Breast epithelium (tissue), 4 donors: ENCODE data around the gene ZNF655. TPM values are rescaled to one million over a fixed set of nuclear protein-coding genes. Genes with fewer than 3 reads are reported as not detected.

Experiments used
- DNase-seq, 2 donors: peaks; one replicate each; pipeline ENCODE4 v3.0.0-alpha.2; 2019; ENCODE audit warnings: low spot score in 2 of 2
- H3K27ac ChIP-seq, 2 donors: fragments of 200-600 bp; sonication (generic) in 1 of 2; one replicate each; pipeline ENCODE4 v1.5.1; 2016 to 2019; ENCODE audit warnings: mild to moderate bottlenecking in 1 of 2
- H3K27me3 ChIP-seq, 2 donors: fragments of 200-600 bp; sonication (generic) in 1 of 2; one replicate each; pipeline versions ENCODE4 v1.5.1 to v1.6.0; 2017 to 2019; ENCODE audit warnings: control low read depth in 1 of 2, mild to moderate bottlenecking in 1 of 2
- H3K36me3 ChIP-seq: fragments of 200-600 bp; one replicate; pipeline ENCODE4 v1.5.1; 2019
- H3K4me1 ChIP-seq, 2 donors: fragments of 200-600 bp; sonication (generic); one replicate each; pipeline ENCODE4 v1.5.1; 2016 to 2019; ENCODE audit warnings: control low read depth in 1 of 2
- H3K4me3 ChIP-seq, 3 donors: fragments of 200-600 bp; sonication (generic); 1 replicate in 2 of 3; 2 replicates in 1 of 3; pipeline ENCODE4 v1.5.1; 2016 to 2019; ENCODE audit warnings: mild to moderate bottlenecking in 3 of 3, moderate library complexity in 2 of 3
- H3K9me3 ChIP-seq, 2 donors: fragments of 200-600 bp; sonication (generic) in 1 of 2; one replicate each; pipeline ENCODE4 v1.5.1; 2016 to 2019; ENCODE audit warnings: control low read depth in 1 of 2
- POLR2A ChIP-seq: fragments of 450-650 bp; IDR thresholded peaks from one replicate; pipeline ENCODE4 v1.6.1; 2016; ENCODE audit warnings: antibody characterized with exemption, mild to moderate bottlenecking, moderate library complexity
- POLR2AphosphoS5 ChIP-seq, 3 donors: sonication (generic); formaldehyde crosslinking; IDR thresholded peaks; one replicate each; pipeline ENCODE4 v1.6.1; 2017; ENCODE audit warnings: antibody characterized with exemption in 3 of 3
- intact Hi-C: fragments of 100-400 bp; cut with DNase I; formaldehyde crosslinking; loops from one replicate; pipeline ENCODE4 v1.15.1; 2023; ENCODE audit warnings: low total_unique reads
- total RNA-seq, 3 donors: library from RNA; depleted of rRNA; stranded (reverse); fragments of >200 nt; gene quantifications; one replicate each; pipeline ENCODE4 v1.1.0, GENCODE V29; 2016
- TF ChIP-seq, protein P1 (sequence below), 3 donors: fragments of 450-650 bp; IDR thresholded peaks; one replicate each; pipeline ENCODE4 v1.5.1; 2016 to 2017; ENCODE audit warnings: antibody characterized with exemption in 3 of 3, mild to moderate bottlenecking in 3 of 3, moderate library complexity in 3 of 3

Gene ZNF655
- total RNA-seq, 3 donors from 2014 or later = 100 to 129 (median 110) TPM

DNA sequence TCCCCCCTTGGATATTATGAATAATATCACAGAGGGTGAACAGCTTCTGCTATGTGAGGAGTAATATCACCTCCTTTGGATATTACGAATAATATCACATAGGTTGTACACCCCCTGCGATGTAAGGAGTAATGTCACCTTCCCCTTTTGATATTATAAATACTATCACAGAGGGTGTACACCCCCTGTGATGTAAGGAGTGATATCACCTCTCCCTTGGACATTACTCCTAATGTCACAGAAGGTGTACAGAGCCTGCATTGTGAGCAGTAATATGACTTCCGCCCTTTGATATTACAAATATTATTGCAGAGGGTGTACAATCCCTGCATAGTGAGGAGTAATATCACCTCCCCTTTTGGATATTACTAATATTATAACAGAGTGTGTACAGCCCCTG is 30.4 kb downstream of the ZNF655 start:
- no peaks in the 10 kb centered on the region for H3K36me3 ChIP-seq
- intact Hi-C loops = no loop called here
- H3K27ac ChIP-seq = no peak overlapping the region
- DNase-seq = no peak
- TF ChIP-seq POLR2A = no peak
- TF ChIP-seq POLR2AphosphoS5 (IDR thresholded peaks at IDR 0.05) = no peak
- TF ChIP-seq, protein P1, sequence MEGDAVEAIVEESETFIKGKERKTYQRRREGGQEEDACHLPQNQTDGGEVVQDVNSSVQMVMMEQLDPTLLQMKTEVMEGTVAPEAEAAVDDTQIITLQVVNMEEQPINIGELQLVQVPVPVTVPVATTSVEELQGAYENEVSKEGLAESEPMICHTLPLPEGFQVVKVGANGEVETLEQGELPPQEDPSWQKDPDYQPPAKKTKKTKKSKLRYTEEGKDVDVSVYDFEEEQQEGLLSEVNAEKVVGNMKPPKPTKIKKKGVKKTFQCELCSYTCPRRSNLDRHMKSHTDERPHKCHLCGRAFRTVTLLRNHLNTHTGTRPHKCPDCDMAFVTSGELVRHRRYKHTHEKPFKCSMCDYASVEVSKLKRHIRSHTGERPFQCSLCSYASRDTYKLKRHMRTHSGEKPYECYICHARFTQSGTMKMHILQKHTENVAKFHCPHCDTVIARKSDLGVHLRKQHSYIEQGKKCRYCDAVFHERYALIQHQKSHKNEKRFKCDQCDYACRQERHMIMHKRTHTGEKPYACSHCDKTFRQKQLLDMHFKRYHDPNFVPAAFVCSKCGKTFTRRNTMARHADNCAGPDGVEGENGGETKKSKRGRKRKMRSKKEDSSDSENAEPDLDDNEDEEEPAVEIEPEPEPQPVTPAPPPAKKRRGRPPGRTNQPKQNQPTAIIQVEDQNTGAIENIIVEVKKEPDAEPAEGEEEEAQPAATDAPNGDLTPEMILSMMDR (IDR thresholded peaks at IDR 0.05) = no peak
- no peaks in the 10 kb centered on the region for H3K9me3 ChIP-seq
- H3K4me1 ChIP-seq = no peaks in the 10 kb centered on the region
- no peak overlapping the region for H3K4me3 ChIP-seq
- H3K27me3 ChIP-seq = no peaks in the 10 kb centered on the region

DNA sequence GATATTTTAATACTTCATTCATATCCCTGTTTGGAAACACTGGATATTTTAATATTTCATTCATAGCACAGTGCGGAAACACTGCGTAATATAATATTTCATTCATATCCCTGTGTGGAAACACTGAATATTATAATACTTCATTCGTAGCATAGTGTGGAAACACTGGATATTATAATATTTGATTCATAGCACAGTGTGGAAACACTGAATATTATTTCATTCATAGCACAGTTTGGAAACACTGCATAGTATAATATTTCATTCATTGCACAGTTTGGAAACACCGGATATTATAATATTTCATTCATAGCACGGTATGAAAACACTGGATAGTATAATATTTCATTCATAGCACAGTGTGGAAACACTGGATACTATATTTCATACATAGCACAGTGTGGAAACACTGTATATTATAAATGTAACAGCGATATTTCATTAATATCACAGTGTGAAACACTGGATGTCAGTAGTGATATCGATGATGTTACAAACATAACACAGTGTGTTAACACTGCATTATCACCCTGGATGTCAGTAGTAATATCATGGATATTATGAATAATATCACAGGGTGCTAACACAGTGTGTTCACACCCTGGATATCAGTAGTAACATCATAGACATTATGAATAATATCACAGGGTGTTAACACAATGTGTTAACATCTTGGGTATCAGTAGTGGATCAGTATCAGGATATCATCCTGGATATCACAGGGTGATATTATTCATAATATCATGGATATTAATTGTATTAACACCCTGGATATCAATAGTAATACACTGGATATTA is 36.7 kb downstream of the ZNF655 start:
- TF ChIP-seq, protein P1 (IDR thresholded peaks at IDR 0.05) = no peak
- TF ChIP-seq POLR2AphosphoS5 (IDR thresholded peaks at IDR 0.05) = no peak
- TF ChIP-seq POLR2A = no peak
- Histone ChIP-seq H3K36me3 (no peaks in the 10 kb centered on the region), H3K27ac (no peak overlapping the region), H3K4me3 (no peak overlapping the region), H3K4me1 (no peaks in the 10 kb centered on the region), H3K27me3 (no peaks in the 10 kb centered on the region), H3K9me3 (no peaks in the 10 kb centered on the region)
- intact Hi-C loops = no loop called here
- DNase-seq = no peak

DNA sequence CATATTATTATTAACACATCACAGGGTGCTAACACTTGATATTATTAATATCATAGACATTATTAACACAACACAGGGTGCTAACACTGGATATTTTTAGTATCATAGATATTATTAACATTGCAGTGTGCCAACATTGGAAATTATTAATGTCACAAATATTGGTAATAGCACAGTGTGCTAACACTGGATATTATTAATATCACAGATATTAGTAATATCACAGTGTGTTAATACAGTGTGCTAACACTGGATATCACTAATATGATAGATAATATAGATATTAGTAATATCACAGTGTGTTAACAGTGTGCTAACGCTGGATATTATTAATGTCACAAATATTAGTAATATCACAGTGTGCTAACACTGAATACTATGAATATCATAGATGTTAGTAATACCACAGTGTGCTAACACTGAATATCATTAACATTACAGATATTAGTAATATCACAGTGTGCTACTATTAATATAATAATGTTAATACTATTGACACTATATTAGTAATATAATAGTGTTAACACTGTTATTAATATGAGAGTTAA is 38.0 kb downstream of the ZNF655 start:
- H3K27ac ChIP-seq = no peak overlapping the region
- TF ChIP-seq POLR2AphosphoS5 (IDR thresholded peaks at IDR 0.05) (no peak), POLR2A (no peak)
- TF ChIP-seq, protein P1 (IDR thresholded peaks at IDR 0.05) = no peak
- no peak for DNase-seq
- no peak overlapping the region for H3K4me3 ChIP-seq
- no peaks in the 10 kb centered on the region for H3K9me3 ChIP-seq
- no peaks in the 10 kb centered on the region for H3K4me1 ChIP-seq
- no peaks in the 10 kb centered on the region for H3K27me3 ChIP-seq
- intact Hi-C loops = no loop called here
- H3K36me3 ChIP-seq = no peaks in the 10 kb centered on the region

DNA sequence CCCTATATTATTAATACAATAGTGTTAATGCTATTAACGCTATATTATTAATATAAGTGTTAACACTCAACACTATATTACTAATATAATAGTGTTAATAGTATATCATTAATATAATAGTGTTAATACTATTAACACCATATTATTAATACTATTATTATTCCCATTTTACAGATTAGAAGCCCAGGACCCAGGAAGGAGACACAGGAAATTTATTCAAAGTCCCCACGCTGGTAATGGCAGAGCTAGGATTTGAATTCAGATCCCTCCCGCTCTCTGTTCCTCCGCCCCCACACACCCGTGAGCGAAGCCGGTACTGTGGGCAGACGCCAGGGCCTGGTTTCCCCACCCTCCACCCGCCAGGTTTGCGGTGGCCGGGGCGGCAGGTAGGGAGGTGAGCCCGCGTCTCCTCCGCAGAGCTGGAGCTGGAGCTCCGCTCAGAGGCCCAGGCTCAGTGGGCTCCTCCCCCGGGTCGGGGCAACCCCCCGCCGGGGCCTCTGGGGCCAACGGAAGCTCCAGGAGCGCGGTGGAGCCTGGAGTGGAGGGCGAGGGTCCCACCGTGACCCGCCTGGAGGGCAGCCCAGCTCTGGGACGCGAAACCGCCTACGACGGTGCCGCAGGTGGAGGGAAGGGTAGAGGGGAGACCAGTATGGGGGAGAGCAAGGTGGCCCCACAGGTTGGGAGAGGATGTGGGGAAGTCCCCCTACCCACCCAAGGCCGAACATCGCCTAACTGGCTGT is 39.5 kb downstream of the ZNF655 start, which contains the start of gene TMEM225B:
Gene TMEM225B, plus strand, starts transcription at position 506 of the 740 bp plus-strand sequence. CDS start 6,122 bp downstream, outside the sequence.
- H3K4me3 ChIP-seq = no peak within 1 kb of the TSS
- no peak for DNase-seq
- H3K27me3 ChIP-seq = no peaks in the 10 kb centered on the region
- H3K9me3 ChIP-seq = no peaks in the 10 kb centered on the region
- no peaks in the 10 kb centered on the region for H3K4me1 ChIP-seq
- TF ChIP-seq POLR2A = no peak
- TF ChIP-seq, protein P1 (IDR thresholded peaks at IDR 0.05) = no peak
- no peak for TF ChIP-seq POLR2AphosphoS5 (IDR thresholded peaks at IDR 0.05)
- no peaks in the 10 kb centered on the region for H3K36me3 ChIP-seq
- intact Hi-C loops = no loop called here
- H3K27ac ChIP-seq = no peak within 1 kb of the TSS

DNA sequence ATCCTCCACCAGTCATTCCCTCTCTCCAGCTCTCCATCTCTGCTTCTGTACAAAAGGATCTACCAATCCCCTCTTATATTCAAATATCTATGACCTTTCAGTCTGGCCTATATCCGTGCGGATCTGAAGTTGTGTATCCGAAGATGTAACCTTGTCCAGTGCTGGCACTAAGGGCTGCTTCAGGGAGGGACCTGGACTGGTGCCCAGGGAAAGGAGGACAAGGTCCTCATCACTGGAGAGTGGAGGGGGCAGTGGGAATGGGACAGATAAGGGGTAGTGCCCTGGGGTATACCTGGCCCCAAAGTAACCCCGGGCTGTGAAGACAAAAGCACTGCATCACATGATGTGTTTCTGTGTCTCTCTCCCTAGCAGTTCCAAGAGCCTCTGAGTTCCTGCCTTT is 41.4 kb downstream of the ZNF655 start:
- Histone ChIP-seq H3K9me3 (no peaks in the 10 kb centered on the region), H3K4me1 (no peaks in the 10 kb centered on the region), H3K4me3 (no peak overlapping the region), H3K36me3 (no peaks in the 10 kb centered on the region), H3K27me3 (no peaks in the 10 kb centered on the region), H3K27ac (no peak overlapping the region)
- no peak for TF ChIP-seq POLR2A
- TF ChIP-seq, protein P1 (IDR thresholded peaks at IDR 0.05) = no peak
- no peak for DNase-seq
- intact Hi-C loops = no loop called here
